HG02678 (cell line): Measurements from ENCODE around the gene MAP4K2.
A peak's percentile ranks its signal among the peaks of the same experiment; 100 is the strongest.

Experiments
- ATAC-seq: cut with Tn5 transposase; IDR thresholded peaks from one replicate; pipeline ENCODE4 v1.9.1; 2021; ENCODE audit warnings: mild to moderate bottlenecking, moderate library complexity; ENCODE audit not compliant: unreplicated experiment

Gene MAP4K2

GRCh38 chr11:64814712-64815187 lies 11.7 kb upstream of the MAP4K2 start:
- ATAC-seq = no peak

- ATAC-seq = no peak
Observed at GRCh38 chr11:64813826-64814225, 10.8 kb upstream of the MAP4K2 start.

GRCh38 chr11:64810891-64811272 lies 7.9 kb upstream of the MAP4K2 start:
- ATAC-seq = no peak

GRCh38 chr11:64810271-64810890 lies 7.4 kb upstream of the MAP4K2 start, which contains the start of gene MEN1:
MEN1 (minus strand) TSS chr11:64810551; CDS start chr11:64810109, 442 bp downstream.
- peak; percentile 75 for ATAC-seq

- no peak for ATAC-seq
Observed at GRCh38 chr11:64809781-64810241, 6.8 kb upstream of the MAP4K2 start.

GRCh38 chr11:64805481-64805880 lies 2.5 kb upstream of the MAP4K2 start:
- no peak for ATAC-seq

- ATAC-seq = no peak
Observed at GRCh38 chr11:64804346-64805210, 1.6 kb upstream of the MAP4K2 start.

- ATAC-seq = no peak
Observed at GRCh38 chr11:64803846-64804345, 882 bp upstream of the MAP4K2 start.

- ATAC-seq = peak; percentile 9
Observed at GRCh38 chr11:64802370-64803157, 450 bp downstream of the MAP4K2 start.

GRCh38 chr11:64801561-64802369 lies 1.2 kb downstream of the MAP4K2 start:
- ATAC-seq = no peak

- no peak for ATAC-seq
Observed at GRCh38 chr11:64801158-64801464, 1.9 kb downstream of the MAP4K2 start.

- ATAC-seq = no peak
Observed at GRCh38 chr11:64800303-64801157, 2.5 kb downstream of the MAP4K2 start.

GRCh38 chr11:64799623-64800302 lies 3.3 kb downstream of the MAP4K2 start:
- no peak for ATAC-seq

GRCh38 chr11:64799256-64799622 lies 3.8 kb downstream of the MAP4K2 start:
- ATAC-seq = no peak

- ATAC-seq = no peak
Observed at GRCh38 chr11:64796757-64797541, 6.1 kb downstream of the MAP4K2 start.

GRCh38 chr11:64796047-64796756 lies 6.8 kb downstream of the MAP4K2 start:
- no peak for ATAC-seq

GRCh38 chr11:64794526-64794925 lies 8.5 kb downstream of the MAP4K2 start:
- ATAC-seq = no peak
